Retinal pigment epithelial cell (primary cell): ENCODE results near the gene SIPA1L3.

ENCODE experiments used
- DNase-seq: peaks from one replicate; pipeline ENCODE4 v3.0.0-alpha.2; 2010; ENCODE audit warnings: low read depth
- H3K4me3 ChIP-seq: 2 replicates; pipeline ENCODE4 v1.5.1; 2011; ENCODE audit warnings: mild to moderate bottlenecking, low read length, control low read depth, moderate library complexity
- TF ChIP-seq, protein P1 (sequence below): conservative IDR thresholded peaks from 2 replicates; pipeline ENCODE4 v1.5.1; 2011; ENCODE audit warnings: low read depth, low read length, control low read depth, inconsistent platforms

Gene SIPA1L3

DNA sequence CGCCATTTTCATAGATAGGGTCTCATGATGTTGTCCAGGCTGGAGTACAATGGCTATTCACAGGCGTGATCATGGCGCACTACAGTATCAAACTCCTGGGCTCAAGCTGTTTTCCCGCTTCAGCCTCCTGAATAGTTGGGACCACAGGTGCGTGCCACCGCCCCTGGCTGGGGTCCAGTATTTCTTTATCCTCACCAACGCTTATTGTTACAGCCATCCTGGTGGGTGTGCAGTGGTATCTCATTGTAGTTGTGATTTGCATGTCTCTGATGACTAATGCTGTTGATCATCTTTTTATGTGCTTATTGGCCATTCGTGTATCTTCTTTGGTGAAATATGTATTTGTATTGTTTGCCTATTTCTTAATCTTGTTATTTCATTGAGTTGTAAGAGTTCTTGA lies 49.0 kb downstream of the SIPA1L3 start:
- DNase-seq, result no peak
- H3K4me3 ChIP-seq, result no peak overlapping the region
- TF ChIP-seq, protein P1, sequence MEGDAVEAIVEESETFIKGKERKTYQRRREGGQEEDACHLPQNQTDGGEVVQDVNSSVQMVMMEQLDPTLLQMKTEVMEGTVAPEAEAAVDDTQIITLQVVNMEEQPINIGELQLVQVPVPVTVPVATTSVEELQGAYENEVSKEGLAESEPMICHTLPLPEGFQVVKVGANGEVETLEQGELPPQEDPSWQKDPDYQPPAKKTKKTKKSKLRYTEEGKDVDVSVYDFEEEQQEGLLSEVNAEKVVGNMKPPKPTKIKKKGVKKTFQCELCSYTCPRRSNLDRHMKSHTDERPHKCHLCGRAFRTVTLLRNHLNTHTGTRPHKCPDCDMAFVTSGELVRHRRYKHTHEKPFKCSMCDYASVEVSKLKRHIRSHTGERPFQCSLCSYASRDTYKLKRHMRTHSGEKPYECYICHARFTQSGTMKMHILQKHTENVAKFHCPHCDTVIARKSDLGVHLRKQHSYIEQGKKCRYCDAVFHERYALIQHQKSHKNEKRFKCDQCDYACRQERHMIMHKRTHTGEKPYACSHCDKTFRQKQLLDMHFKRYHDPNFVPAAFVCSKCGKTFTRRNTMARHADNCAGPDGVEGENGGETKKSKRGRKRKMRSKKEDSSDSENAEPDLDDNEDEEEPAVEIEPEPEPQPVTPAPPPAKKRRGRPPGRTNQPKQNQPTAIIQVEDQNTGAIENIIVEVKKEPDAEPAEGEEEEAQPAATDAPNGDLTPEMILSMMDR, result no peak

DNA sequence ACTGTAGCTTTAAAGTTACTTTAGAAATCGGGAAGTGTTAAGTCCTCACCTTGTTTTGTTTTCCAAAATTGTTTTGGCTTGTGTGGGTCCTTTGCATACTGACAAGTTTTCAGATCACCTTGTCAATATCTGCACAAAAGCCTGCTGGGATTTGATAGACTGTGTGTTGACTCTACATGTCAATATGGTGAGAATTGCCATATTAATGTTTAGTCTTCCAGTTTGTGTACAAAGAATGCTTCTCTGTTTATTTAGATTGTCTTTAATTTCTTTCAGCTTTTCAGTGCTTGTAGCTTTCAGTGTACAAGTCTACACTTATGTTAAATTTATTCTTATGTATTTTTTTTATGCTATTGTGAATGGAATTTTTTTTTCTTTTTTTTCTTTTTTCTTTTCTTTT lies 50.2 kb downstream of the SIPA1L3 start:
- no peak for DNase-seq
- no peak overlapping the region for H3K4me3 ChIP-seq
- TF ChIP-seq, protein P1, result no peak

DNA sequence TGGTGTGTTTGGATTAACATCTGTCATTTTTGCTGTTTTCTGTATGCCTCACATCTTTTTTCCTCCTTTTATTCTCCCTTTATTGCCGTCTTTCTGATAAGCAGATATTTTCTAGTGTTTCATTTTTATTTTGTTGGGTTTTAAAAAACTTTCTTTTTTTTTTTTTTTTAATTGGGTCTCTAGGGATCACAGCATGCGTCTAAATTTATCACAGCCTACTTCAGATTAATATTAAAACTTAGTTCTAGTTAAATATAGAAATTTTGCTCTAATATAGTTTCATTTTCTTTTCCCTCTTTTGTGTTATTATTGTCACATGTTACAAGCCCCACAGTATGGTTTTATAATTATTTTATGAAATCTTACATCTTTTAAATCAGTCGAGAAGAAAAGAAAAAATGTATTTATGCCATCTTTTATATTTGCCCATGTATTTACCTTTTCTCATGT lies 52.7 kb downstream of the SIPA1L3 start:
- TF ChIP-seq, protein P1, result no peak
- no peak for DNase-seq
- no peak overlapping the region for H3K4me3 ChIP-seq

DNA sequence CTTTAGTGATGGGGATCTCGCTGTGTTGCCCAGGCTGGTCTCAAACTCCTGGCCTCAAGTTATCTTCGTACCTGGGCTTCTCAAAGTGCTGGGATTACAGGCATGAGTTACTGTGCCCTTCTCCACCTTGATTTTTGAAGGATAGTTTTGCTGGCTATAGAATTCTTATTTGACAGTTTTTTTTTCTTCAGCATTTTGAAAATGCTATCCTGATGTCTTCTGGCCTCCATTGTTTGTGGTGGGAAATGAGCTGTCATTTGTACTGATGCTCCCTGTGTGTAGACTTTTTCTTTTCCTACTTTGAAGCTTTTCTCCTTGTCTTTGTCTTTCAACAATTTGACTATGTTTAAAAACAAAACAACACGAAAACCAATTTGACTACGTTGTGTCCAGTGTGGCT lies 54.2 kb downstream of the SIPA1L3 start:
- H3K4me3 ChIP-seq, result no peak overlapping the region
- TF ChIP-seq, protein P1, result no peak
- DNase-seq, result no peak

DNA sequence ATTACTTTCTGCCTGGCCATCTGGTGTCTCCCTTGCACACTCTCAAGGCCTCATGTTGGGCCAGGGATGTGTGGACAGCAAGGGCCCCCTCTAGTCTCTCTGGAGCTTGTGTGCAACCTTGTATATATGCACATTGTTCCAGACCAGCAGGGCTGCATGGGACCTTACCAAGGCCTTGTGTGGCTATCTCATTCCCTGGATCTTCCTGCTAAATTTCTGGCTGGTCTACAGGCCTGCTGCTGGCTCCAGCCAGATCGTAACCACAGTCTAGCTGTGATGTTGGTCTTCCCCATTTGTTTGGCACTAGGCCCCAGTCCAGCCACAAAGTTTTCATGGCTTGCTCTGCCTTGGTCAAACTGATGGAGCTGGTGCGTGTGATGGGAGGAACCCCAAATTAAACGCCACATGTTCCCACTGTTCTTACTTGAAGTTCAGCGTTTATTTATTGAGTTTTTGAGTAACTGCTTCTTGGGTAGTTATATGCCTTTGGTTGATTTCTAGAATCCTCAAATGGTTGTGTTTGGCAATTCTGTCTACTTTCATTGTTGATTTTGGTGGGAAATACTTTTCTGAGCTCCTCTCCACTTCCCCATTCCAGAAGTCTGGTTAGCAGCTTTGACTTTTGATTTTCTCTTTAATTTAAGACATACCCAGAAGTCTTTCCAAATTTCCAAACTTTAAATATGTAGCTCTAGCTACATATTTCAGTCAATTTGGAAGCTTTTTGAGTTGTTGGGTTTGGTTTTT lies 56.4 kb downstream of the SIPA1L3 start:
- DNase-seq, result no peak
- TF ChIP-seq, protein P1, result no peak
- no peak overlapping the region for H3K4me3 ChIP-seq

DNA sequence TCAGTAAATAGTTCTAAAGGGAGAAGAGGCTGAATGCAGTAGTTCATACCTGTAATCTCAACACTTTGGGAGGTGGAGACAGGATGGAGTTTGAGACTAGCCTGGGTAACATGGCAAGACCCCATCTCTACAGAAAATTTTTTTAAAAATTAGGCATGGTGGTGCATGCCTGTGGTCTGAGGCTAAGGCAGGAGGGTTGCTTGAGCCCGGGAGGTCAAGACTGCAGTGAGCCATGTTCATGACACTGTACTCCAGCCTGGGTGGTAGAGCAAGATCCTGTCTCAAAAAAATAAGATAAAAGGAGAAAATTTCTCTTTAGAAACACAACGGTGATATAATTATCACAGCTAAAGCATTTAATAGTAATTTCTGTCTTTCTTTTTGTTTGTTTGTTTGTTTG lies 57.1 kb downstream of the SIPA1L3 start:
- DNase-seq, result no peak
- TF ChIP-seq, protein P1, result no peak
- no peak overlapping the region for H3K4me3 ChIP-seq

DNA sequence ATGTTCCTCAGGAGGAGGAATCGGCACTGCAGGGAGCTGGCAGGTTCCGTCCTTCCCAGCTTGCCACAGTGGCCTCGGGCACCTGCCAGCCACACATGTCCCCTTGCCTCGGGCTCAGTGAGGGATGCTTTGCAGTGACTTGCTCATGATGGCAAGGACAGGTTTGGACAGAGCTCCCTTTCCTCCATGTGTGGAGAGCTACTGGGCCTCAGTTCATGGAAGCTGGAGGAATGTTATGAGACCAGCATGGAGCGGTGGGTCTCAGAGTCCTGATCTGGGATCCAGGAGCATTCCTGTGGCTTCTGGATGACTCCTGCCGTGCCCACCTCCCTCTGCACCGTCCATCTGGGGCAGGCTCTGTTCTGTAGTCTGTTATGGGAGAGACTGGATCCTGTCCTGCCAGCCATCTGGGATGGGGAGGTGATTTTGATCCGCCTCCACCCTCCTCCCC lies 59.2 kb downstream of the SIPA1L3 start:
- no peak for DNase-seq
- TF ChIP-seq, protein P1, result no peak
- H3K4me3 ChIP-seq, result no peak overlapping the region
